ENCODE results near the gene RPL36AL. TPM values are rescaled to one million over a fixed set of nuclear protein-coding genes. Genes with fewer than 3 reads are reported as not detected.

RPL36AL gene
- total and polyA plus RNA-seq, 10 of the 15 experiments (the other 5 are each of a cell fraction or from before 2014, with no cell fraction given), result 222 to 1,379 (median 545) TPM

GRCh38 chr14:49614196-49614595, 6.2 kb downstream of the RPL36AL start:
- H3K36me3 ChIP-seq (ENCODE audit: control insufficient read depth in 2 of 2, insufficient read depth in 2 of 2, low read length in 1 of 2), result peaks cover 0 to 11% of the 10 kb centered on the region in 2 experiments
- H2AFZ ChIP-seq (ENCODE audit: control insufficient read depth, low read depth, low read length), result no peak overlapping the region
- DNase-seq (ENCODE audit: low read depth, low spot score), result no peak
- intact Hi-C loops (cut with micrococcal nuclease; ENCODE audit: unreplicated experiment), result no loop called here
- FAIRE-seq, result no peak
- ChIA-PET POLR2A (no interaction called here), CTCF (no interaction called here), RAD21 (ENCODE audit: unreplicated experiment) (no interaction called here), SMC1A (ENCODE audit: uncharacterized antibody, unreplicated experiment) (no interaction called here)
- TF ChIP-seq MYB (IDR thresholded peaks at IDR 0.05; ENCODE audit: borderline replicate concordance, low read depth, low read length) (no peak), MEF2B (IDR thresholded peaks at IDR 0.05; ENCODE audit: partially characterized antibody, poor library complexity, severe bottlenecking) (no peak), CEBPB (IDR thresholded peaks at IDR 0.05; ENCODE audit: borderline replicate concordance in 1 of 2, low read depth in 2 of 2, low read length in 2 of 2) (no peak), ASH2L (IDR thresholded peaks at IDR 0.05; ENCODE audit: borderline replicate concordance, low read depth) (no peak), BCLAF1 (IDR thresholded peaks at IDR 0.05) (no peak), TCF3 (IDR thresholded peaks at IDR 0.05; ENCODE audit: borderline replicate concordance, insufficient read depth, low read depth, low read length) (no peak), IRF3 (IDR thresholded peaks at IDR 0.05) (no peak), TAF1 (IDR thresholded peaks at IDR 0.05; ENCODE audit: borderline replicate concordance, low read depth, low read length) (no peak), ZNF207 (IDR thresholded peaks at IDR 0.05; ENCODE audit: borderline replicate concordance) (no peak), KAT2A (conservative IDR thresholded peaks at IDR 0.05; ENCODE audit: control insufficient read depth, low read depth, low read length) (no peak), ATF3 (IDR thresholded peaks at IDR 0.05; ENCODE audit: borderline replicate concordance, extremely low read depth, low read depth, low read length) (no peak), YBX1 (IDR thresholded peaks at IDR 0.05) (no peak), SRF (IDR thresholded peaks at IDR 0.05; ENCODE audit: low read depth in 2 of 2, low read length in 2 of 2) (no peak), MAX (IDR thresholded peaks at IDR 0.05; ENCODE audit: low read depth, low read length) (no peak), E2F8 (IDR thresholded peaks at IDR 0.05; ENCODE audit: low read depth, partially characterized antibody) (no peak), FOXM1 (IDR thresholded peaks at IDR 0.05; ENCODE audit: low read depth, low read length) (no peak)
- H4K20me1 ChIP-seq (ENCODE audit: control insufficient read depth, insufficient read depth), result no peaks in the 10 kb centered on the region
- no peak overlapping the region for H3K4me2 ChIP-seq (ENCODE audit: control insufficient read depth, insufficient read depth)
- no peak overlapping the region for H3K9ac ChIP-seq (ENCODE audit: control insufficient read depth, insufficient read depth, low read length)
- H3K9me3 ChIP-seq (replicated peaks; ENCODE audit: control insufficient read depth, insufficient read depth, low read length), result no peaks in the 10 kb centered on the region
- H3K4me3 ChIP-seq, result no peak overlapping the region
- H3K27ac ChIP-seq (ENCODE audit: control insufficient read depth, insufficient read depth), result no peak overlapping the region
- in situ Hi-C loops (cut with MboI), result no loop called here
- BruUV-seq (replicated peaks), result no TSS peak
- WGBS (ENCODE audit: insufficient coverage, insufficient replicate concordance, low lambda C conversion rate, missing lambda C conversion rate), result 95% methylated on average over 2 of the region's 2 CpGs
- ATAC-seq, result no peak
- no peaks in the 10 kb centered on the region; the same call in 1 of the 2 replicates for H3K4me1 ChIP-seq (ENCODE audit: control insufficient read depth, insufficient read depth, low read length)
- no peaks in the 10 kb centered on the region for H3K27me3 ChIP-seq (replicated peaks in 1 of 2; ENCODE audit: control insufficient read depth in 2 of 2, insufficient read depth in 2 of 2, low read length in 1 of 2)
- peaks cover 34% of the 10 kb centered on the region for H3K79me2 ChIP-seq (ENCODE audit: control insufficient read depth, insufficient read depth, low read length)
